Stimulated activated CD4-positive, alpha-beta T cell treated with anti-CD3 and anti-CD28 coated beads, Interleukin-4, amount 100 ng/mL, for 4 hours (primary cell): ENCODE data around the gene MIS12.

ENCODE experiments used
- DNase-seq, 2 experiments: peaks; one replicate each; pipeline ENCODE4 v3.0.0-alpha.2; 2020

MIS12 gene

DNA sequence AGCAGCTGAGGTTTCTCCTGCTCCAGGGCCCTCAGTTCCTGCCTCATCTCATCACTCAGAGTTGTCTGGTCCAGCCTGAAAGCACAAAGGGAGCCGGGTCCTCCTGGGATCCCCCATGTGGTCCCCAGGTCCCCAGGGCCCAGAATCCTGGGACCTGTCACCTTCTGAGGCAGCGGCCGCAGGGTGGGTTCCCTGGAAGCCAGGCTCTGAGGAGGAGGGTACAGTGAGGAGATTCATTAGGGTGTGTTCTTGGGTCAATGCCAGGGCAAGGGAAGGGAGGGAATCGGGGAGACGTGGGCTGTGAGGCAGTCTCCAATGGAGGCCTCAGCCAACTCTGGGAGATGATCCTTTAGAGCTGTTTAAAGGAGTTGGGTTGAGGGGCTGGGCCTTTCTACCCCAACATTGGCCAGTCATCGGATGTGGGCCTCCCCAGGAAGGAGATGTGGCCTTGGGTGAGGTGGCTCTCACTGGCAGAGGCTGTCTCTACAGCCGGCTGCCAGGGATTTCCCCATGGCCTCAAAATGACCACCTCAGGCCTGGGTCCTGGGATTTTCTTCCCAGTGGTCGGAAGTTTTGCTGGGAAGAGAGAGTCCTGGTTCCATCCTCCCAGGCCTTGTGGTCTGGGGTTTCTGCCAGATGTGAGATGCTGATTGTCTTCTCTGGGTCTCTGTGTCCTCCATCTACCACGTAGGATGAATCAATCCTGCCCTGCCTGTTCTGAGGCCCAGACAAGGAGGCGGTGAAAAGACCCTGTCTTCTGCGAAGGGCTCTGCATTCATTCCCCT lies 50.7 kb downstream of the MIS12 start:
- DNase-seq: no peak

DNA sequence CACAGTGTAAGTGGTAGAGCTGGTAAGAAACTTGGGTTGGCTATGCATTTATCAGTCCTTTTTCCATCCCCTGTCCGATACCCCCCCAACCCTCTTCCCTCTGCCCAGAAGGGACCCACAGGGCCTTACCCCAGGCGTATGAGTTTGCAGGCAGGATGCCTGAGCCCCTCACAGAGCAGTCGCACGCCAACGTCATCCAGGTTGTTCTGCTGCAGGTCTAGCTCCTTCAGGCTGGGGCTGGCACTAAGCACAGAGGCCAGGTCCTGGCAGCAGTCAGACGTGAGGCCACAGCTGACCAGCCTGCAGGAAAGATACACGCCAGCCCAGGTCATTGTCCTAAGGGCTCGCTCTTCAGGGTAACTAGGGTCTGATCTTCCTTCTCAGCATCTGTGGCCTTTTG lies 52.9 kb downstream of the MIS12 start:
- no peak for DNase-seq

DNA sequence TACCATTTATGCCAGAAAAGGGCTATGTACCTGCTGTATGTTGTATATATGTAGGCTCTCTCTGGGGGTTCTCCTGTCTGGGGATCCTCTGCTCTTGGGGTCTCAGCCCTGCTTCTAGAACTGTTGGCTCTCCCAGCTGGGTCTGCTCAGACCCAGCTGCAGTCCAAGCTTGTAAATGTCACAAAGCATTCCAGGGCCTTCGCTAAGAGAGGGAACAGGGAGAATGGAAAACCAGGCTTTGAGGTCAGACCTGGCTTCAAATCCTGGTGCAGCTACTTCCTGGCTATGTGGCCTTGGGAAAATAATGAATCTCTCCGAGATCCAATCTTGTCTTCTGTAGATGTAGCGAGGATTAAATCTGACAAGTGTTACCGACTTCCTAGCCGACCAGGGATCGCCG lies 54.0 kb downstream of the MIS12 start:
- no peak for DNase-seq
